Lung (tissue), 12 donors: ENCODE results near the gene RCSD1. TPM values are rescaled to one million over a fixed set of nuclear protein-coding genes. Genes with fewer than 3 reads are reported as not detected.

Source experiments
- ATAC-seq: fragments of 200-7000 bp; cut with Tn5 transposase; one replicate; pipeline ENCODE4 v1.9.1; 2020; ENCODE audit warnings: moderate number of reproducible peaks; ENCODE audit not compliant: insufficient read depth, low FRiP score
- DNase-seq, 3 donors: peaks; one replicate each; pipeline ENCODE4 v3.0.0-alpha.2; 2013 to 2017
- H3K27ac ChIP-seq, 2 donors: one replicate each; pipeline ENCODE4 v1.5.1; 2013; ENCODE audit warnings: mild to moderate bottlenecking in 2 of 2, moderate library complexity in 2 of 2, control low read depth in 1 of 2, inconsistent platforms in 1 of 2, low read depth in 1 of 2, low read length in 1 of 2
- H3K27me3 ChIP-seq, 3 donors: one replicate each; pipeline ENCODE4 v1.5.1; 2013; ENCODE audit warnings: low read length in 2 of 3; ENCODE audit not compliant: control insufficient read depth in 3 of 3, insufficient read depth in 3 of 3
- H3K36me3 ChIP-seq, 4 donors: one replicate each; pipeline ENCODE4 v1.5.1; 2013; ENCODE audit warnings: low read length in 4 of 4, mild to moderate bottlenecking in 1 of 4, moderate library complexity in 1 of 4; ENCODE audit not compliant: control insufficient read depth in 4 of 4, insufficient read depth in 4 of 4
- H3K4me1 ChIP-seq, 5 donors: one replicate each; pipeline ENCODE4 v1.5.1; 2013; ENCODE audit warnings: low read length in 5 of 5, mild to moderate bottlenecking in 2 of 5, moderate library complexity in 1 of 5; ENCODE audit not compliant: control insufficient read depth in 5 of 5, insufficient read depth in 5 of 5
- H3K4me3 ChIP-seq: one replicate; pipeline ENCODE4 v1.5.1; 2013; ENCODE audit warnings: mild to moderate bottlenecking, control low read depth, moderate library complexity
- H3K9ac ChIP-seq, 2 donors: one replicate each; pipeline ENCODE4 v1.5.1; 2013; ENCODE audit warnings: low read length in 2 of 2, control low read depth in 1 of 2; ENCODE audit not compliant: insufficient read depth in 1 of 2
- H3K9me3 ChIP-seq, 4 donors: one replicate each; pipeline ENCODE4 v1.5.1; 2013; ENCODE audit warnings: low read length in 3 of 4, mild to moderate bottlenecking in 1 of 4, moderate library complexity in 1 of 4; ENCODE audit not compliant: control insufficient read depth in 4 of 4, insufficient read depth in 3 of 4
- CTCF ChIP-seq: IDR thresholded peaks from 2 replicates; pipeline ENCODE4 v1.5.1; 2012; ENCODE audit warnings: mild to moderate bottlenecking; ENCODE audit errors: control extremely low read depth, extremely low read depth
- WGBS, 2 donors: extraction: QIAGEN DNeasy Blood & Tissue Kit; methylation state at CpG; one replicate each; pipeline ENCODE4 v1.1.7; 2013; 5-methylcytosine and 5-hydroxymethylcytosine counted together
- polyA plus RNA-seq, 2 donors: library from polyadenylated mRNA; stranded (reverse); fragments of 200-250 nt; gene quantifications; one replicate each; pipeline ENCODE4 v1.2.1, GENCODE V29; 2013
- total RNA-seq, 2 donors: library from RNA; depleted of rRNA in 1 of 2; stranded (reverse); fragments of >200 nt in 1 of 2; gene quantifications; one replicate each; pipeline ENCODE4 v1.2.1, GENCODE V29; 2014 to 2021
- donor health status: control.
- donor health status: control.
- donor health status: Bipolar disorder and iron deficiency.
- donor health status: healthy.
- donor health status: DM: yes; HTN: yes; CAD: no.

The RCSD1 gene
- total and polyA plus RNA-seq, 4 donors = 7.6 to 29.4 (median 23.8) TPM

GRCh38 chr1:167708940-167709389, 78.9 kb downstream of the RCSD1 start:
- H3K4me3 ChIP-seq = no peak overlapping the region
- H3K27me3 ChIP-seq = no peaks in the 10 kb centered on the region
- no peak overlapping the region for H3K9ac ChIP-seq
- DNase-seq (no peak), ATAC-seq (no peak)
- WGBS, 2 donors = 23 to 56% methylated on average over 3 of the region's 3 CpGs
- peaks cover 0 to 5% (median 0%) of the 10 kb centered on the region in 5 donors for H3K4me1 ChIP-seq
- no peaks in the 10 kb centered on the region for H3K9me3 ChIP-seq
- TF ChIP-seq CTCF = no peak
- H3K27ac ChIP-seq = no peak overlapping the region
- peaks cover 0 to 5% (median 0%) of the 10 kb centered on the region in 4 donors for H3K36me3 ChIP-seq

GRCh38 chr1:167710836-167711235, 80.8 kb downstream of the RCSD1 start:
- TF ChIP-seq CTCF = no peak
- H3K4me3 ChIP-seq = no peak overlapping the region
- H3K27me3 ChIP-seq = no peaks in the 10 kb centered on the region
- ATAC-seq = no peak
- peaks cover 0 to 5% (median 0%) of the 10 kb centered on the region in 5 donors for H3K4me1 ChIP-seq
- no peak for DNase-seq
- H3K36me3 ChIP-seq = no peaks in the 10 kb centered on the region
- 82 to 85% methylated on average over 1 of the region's 1 CpG for WGBS, 2 donors
- no peaks in the 10 kb centered on the region for H3K9me3 ChIP-seq
- no peak overlapping the region for H3K27ac ChIP-seq
- no peak overlapping the region for H3K9ac ChIP-seq

GRCh38 chr1:167711797-167712196, 81.8 kb downstream of the RCSD1 start:
- no peak for ATAC-seq

More at GRCh38 chr1:167711797-167712196, 81.8 kb downstream of the RCSD1 start:
- H3K27me3 ChIP-seq = no peaks in the 10 kb centered on the region
- H3K9me3 ChIP-seq = no peaks in the 10 kb centered on the region
- H3K4me3 ChIP-seq = no peak overlapping the region
- peaks cover 0 to 5% (median 0%) of the 10 kb centered on the region in 5 donors for H3K4me1 ChIP-seq
- 66 to 80% methylated on average over 3 of the region's 3 CpGs for WGBS, 2 donors
- no peaks in the 10 kb centered on the region for H3K36me3 ChIP-seq
- TF ChIP-seq CTCF = no peak
- no peak for DNase-seq
- no peak overlapping the region for H3K9ac ChIP-seq
- no peak overlapping the region for H3K27ac ChIP-seq
